Measurements from ENCODE around the gene ATP6AP1. TPM values are rescaled to one million over a fixed set of nuclear protein-coding genes. Genes with fewer than 3 reads are reported as not detected.

The ATP6AP1 gene
- total RNA-seq, 1 donor from 2014 or later, result 153 TPM

- TF ChIP-seq EZH2 (IDR thresholded peaks at IDR 0.05; ENCODE audit: insufficient read depth, low read length) (no peak), CTCF (IDR thresholded peaks at IDR 0.05; ENCODE audit: insufficient read depth, low read depth, low read length) (no peak)
- no peak overlapping the region for H3K4me3 ChIP-seq (ENCODE audit: insufficient read depth, low read depth, low read length)
- no peaks in the 10 kb centered on the region for H3K9me3 Mint-ChIP-seq (ENCODE audit: unreplicated experiment)
- no peak overlapping the region for H3K9ac ChIP-seq (ENCODE audit: low read length)
- no peaks in the 10 kb centered on the region for H3K4me1 Mint-ChIP-seq (ENCODE audit: low read depth, unreplicated experiment)
- H3K27me3 Mint-ChIP-seq (ENCODE audit: low read depth, unreplicated experiment), result no peaks in the 10 kb centered on the region
- H2AFZ ChIP-seq (ENCODE audit: low read depth, low read length), result no peak overlapping the region
- H3K27me3 ChIP-seq (ENCODE audit: insufficient read depth, low read length), result no peaks in the 10 kb centered on the region
- H3K27ac Mint-ChIP-seq (ENCODE audit: unreplicated experiment), result no peak overlapping the region
- H3K9me3 ChIP-seq (ENCODE audit: insufficient read depth, low read depth, low read length), result no peaks in the 10 kb centered on the region
- DNase-seq (ENCODE audit: low read depth) (no peak), FAIRE-seq (no peak)
- H3K36me3 ChIP-seq (ENCODE audit: insufficient read depth, low read length), result no peaks in the 10 kb centered on the region
- peaks cover 43% of the 10 kb centered on the region for H4K20me1 ChIP-seq (ENCODE audit: insufficient read depth, low read length)
- peaks cover 45% of the 10 kb centered on the region for H3K79me2 ChIP-seq (ENCODE audit: insufficient read depth, low read length)
- peaks cover 4% of the 10 kb centered on the region for H3K4me1 ChIP-seq (ENCODE audit: insufficient read depth, low read length)
- H3K4me3 Mint-ChIP-seq (ENCODE audit: unreplicated experiment), result no peak overlapping the region
- H3K36me3 Mint-ChIP-seq (ENCODE audit: low read depth, unreplicated experiment), result no peaks in the 10 kb centered on the region
- H3K27ac ChIP-seq (ENCODE audit: low read depth, low read length), result no peak overlapping the region
- no peak overlapping the region for H3K4me2 ChIP-seq (ENCODE audit: low read length)
These were observed 35.2 kb downstream of the ATP6AP1 start for GRCh38 chrX:154463611-154464220.

- no peaks in the 10 kb centered on the region for H3K27me3 Mint-ChIP-seq (ENCODE audit: low read depth, unreplicated experiment)
- H3K4me2 ChIP-seq (ENCODE audit: low read length), result no peak overlapping the region
- no peaks in the 10 kb centered on the region for H3K36me3 ChIP-seq (ENCODE audit: insufficient read depth, low read length)
- no peaks in the 10 kb centered on the region for H3K4me1 Mint-ChIP-seq (ENCODE audit: low read depth, unreplicated experiment)
- no peaks in the 10 kb centered on the region for H3K4me1 ChIP-seq (ENCODE audit: insufficient read depth, low read length)
- H3K9me3 ChIP-seq (ENCODE audit: insufficient read depth, low read depth, low read length), result no peaks in the 10 kb centered on the region
- no peak overlapping the region for H3K9ac ChIP-seq (ENCODE audit: low read length)
- H3K4me3 ChIP-seq (ENCODE audit: insufficient read depth, low read depth, low read length), result no peak overlapping the region
- no peak overlapping the region for H3K27ac ChIP-seq (ENCODE audit: low read depth, low read length)
- H3K9me3 Mint-ChIP-seq (ENCODE audit: unreplicated experiment), result no peaks in the 10 kb centered on the region
- no peak overlapping the region for H3K4me3 Mint-ChIP-seq (ENCODE audit: unreplicated experiment)
- H3K27me3 ChIP-seq (ENCODE audit: insufficient read depth, low read length), result no peaks in the 10 kb centered on the region
- H3K36me3 Mint-ChIP-seq (ENCODE audit: low read depth, unreplicated experiment), result no peaks in the 10 kb centered on the region
- H3K79me2 ChIP-seq (ENCODE audit: insufficient read depth, low read length), result peaks cover 34% of the 10 kb centered on the region
- TF ChIP-seq EZH2 (IDR thresholded peaks at IDR 0.05; ENCODE audit: insufficient read depth, low read length) (no peak), CTCF (IDR thresholded peaks at IDR 0.05; ENCODE audit: insufficient read depth, low read depth, low read length) (no peak)
- H2AFZ ChIP-seq (ENCODE audit: low read depth, low read length), result no peak overlapping the region
- peaks cover 37% of the 10 kb centered on the region for H4K20me1 ChIP-seq (ENCODE audit: insufficient read depth, low read length)
- FAIRE-seq (no peak), DNase-seq (ENCODE audit: low read depth) (no peak)
- H3K27ac Mint-ChIP-seq (ENCODE audit: unreplicated experiment), result no peak overlapping the region
These were observed 36.4 kb downstream of the ATP6AP1 start for GRCh38 chrX:154464806-154465365.

- no peaks in the 10 kb centered on the region for H3K36me3 Mint-ChIP-seq (ENCODE audit: low read depth, unreplicated experiment)
- no peaks in the 10 kb centered on the region for H3K9me3 Mint-ChIP-seq (ENCODE audit: unreplicated experiment)
- TF ChIP-seq EZH2 (IDR thresholded peaks at IDR 0.05; ENCODE audit: insufficient read depth, low read length), result no peak
- no peak for TF ChIP-seq CTCF (IDR thresholded peaks at IDR 0.05; ENCODE audit: insufficient read depth, low read depth, low read length)
- no peak overlapping the region for H3K4me3 ChIP-seq (ENCODE audit: insufficient read depth, low read depth, low read length)
- no peaks in the 10 kb centered on the region for H3K4me1 Mint-ChIP-seq (ENCODE audit: low read depth, unreplicated experiment)
- no peak for FAIRE-seq
- H3K27ac Mint-ChIP-seq (ENCODE audit: unreplicated experiment), result no peak overlapping the region
- no peaks in the 10 kb centered on the region for H3K27me3 ChIP-seq (ENCODE audit: insufficient read depth, low read length)
- no peak overlapping the region for H3K4me2 ChIP-seq (ENCODE audit: low read length)
- H3K79me2 ChIP-seq (ENCODE audit: insufficient read depth, low read length), result peaks cover 27% of the 10 kb centered on the region
- H3K9ac ChIP-seq (ENCODE audit: low read length), result no peak overlapping the region
- H3K9me3 ChIP-seq (ENCODE audit: insufficient read depth, low read depth, low read length), result no peaks in the 10 kb centered on the region
- no peaks in the 10 kb centered on the region for H3K4me1 ChIP-seq (ENCODE audit: insufficient read depth, low read length)
- no peak overlapping the region for H3K27ac ChIP-seq (ENCODE audit: low read depth, low read length)
- H3K36me3 ChIP-seq (ENCODE audit: insufficient read depth, low read length), result no peaks in the 10 kb centered on the region
- H3K4me3 Mint-ChIP-seq (ENCODE audit: unreplicated experiment), result no peak overlapping the region
- peaks cover 30% of the 10 kb centered on the region for H4K20me1 ChIP-seq (ENCODE audit: insufficient read depth, low read length)
- DNase-seq (ENCODE audit: low read depth), result no peak
- no peak overlapping the region for H2AFZ ChIP-seq (ENCODE audit: low read depth, low read length)
- no peaks in the 10 kb centered on the region for H3K27me3 Mint-ChIP-seq (ENCODE audit: low read depth, unreplicated experiment)
These were observed 37.1 kb downstream of the ATP6AP1 start for GRCh38 chrX:154465601-154466000.
